Measurements from ENCODE around the gene FXR2. TPM values are rescaled to one million over a fixed set of nuclear protein-coding genes. Genes with fewer than 3 reads are reported as not detected.

Gene FXR2
- total RNA-seq, 1 experiment from 2014 or later: 60.7 TPM

GRCh38 chr17:7651097-7651664 is 36.5 kb upstream of the FXR2 start:
- DNase-seq (ENCODE audit: unreplicated experiment): no peak
- Mint-ChIP-seq H3K36me3 (ENCODE audit: insufficient read depth, unreplicated experiment) (peaks cover 5% of the 10 kb centered on the region), H3K4me1 (ENCODE audit: insufficient read depth, unreplicated experiment) (peaks cover 15% of the 10 kb centered on the region), H3K9me3 (ENCODE audit: unreplicated experiment) (no peaks in the 10 kb centered on the region), H3K4me3 (ENCODE audit: unreplicated experiment) (peak overlapping the region; percentile 71), H3K27me3 (ENCODE audit: insufficient read depth, unreplicated experiment) (peaks cover 58% of the 10 kb centered on the region), H3K27ac (ENCODE audit: low read depth, unreplicated experiment) (no peak overlapping the region)
- ChIA-PET CTCF (interaction anchor here (0.6 to 1.1 kb wide), 5 partner anchors 19 to 37 kb away, joined by 3 to 7 read pairs (median 3); partner anchors contain the start of gene TP53), POLR2A (interaction anchor here (1.9 kb wide), 1 partner anchor 36 kb away, joined by 9 read pairs; the partner anchor contains the start of genes TP53 and WRAP53)
- TF ChIP-seq CTCF (IDR thresholded peaks at IDR 0.05; ENCODE audit: unreplicated experiment): no peak
- intact Hi-C loops (cut with micrococcal nuclease): no loop called here
- no TSS peak for BruUV-seq (replicated peaks)

- Mint-ChIP-seq H3K27ac (ENCODE audit: low read depth, unreplicated experiment) (no peak within 1 kb of the TSS), H3K4me1 (ENCODE audit: insufficient read depth, unreplicated experiment) (peaks cover 15% of the 10 kb centered on the region), H3K4me3 (ENCODE audit: unreplicated experiment) (peak within 1 kb of the TSS; percentile 71), H3K9me3 (ENCODE audit: unreplicated experiment) (no peaks in the 10 kb centered on the region), H3K36me3 (ENCODE audit: insufficient read depth, unreplicated experiment) (peaks cover 5% of the 10 kb centered on the region), H3K27me3 (ENCODE audit: insufficient read depth, unreplicated experiment) (peaks cover 58% of the 10 kb centered on the region)
- CTCF ChIA-PET: interaction anchor here (0.6 to 1.1 kb wide), 7 partner anchors 18 to 210 kb away, joined by 3 to 7 read pairs (median 3); partner anchors contain the start of gene TP53
- no TSS peak for BruUV-seq (replicated peaks)
- DNase-seq (ENCODE audit: unreplicated experiment): peak; percentile 46
- TF ChIP-seq CTCF (IDR thresholded peaks at IDR 0.05; ENCODE audit: unreplicated experiment): no peak
- POLR2A ChIA-PET: interaction anchor here (1.9 kb wide), 1 partner anchor 37 kb away, joined by 9 read pairs; the partner anchor contains the start of genes TP53 and WRAP53
- intact Hi-C loops (cut with micrococcal nuclease): no loop called here
These were observed 35.9 kb upstream of the FXR2 start, which contains the start of gene ATP1B2 for GRCh38 chr17:7650509-7651096. ATP1B2 (plus strand) TSS chr17:7650926; CDS start chr17:7651519, 593 bp downstream.

- no TSS peak for BruUV-seq (replicated peaks)
- no peak overlapping the region for H3K4me3 Mint-ChIP-seq (ENCODE audit: unreplicated experiment)
- POLR2A ChIA-PET: no interaction called here
- no peak for DNase-seq (ENCODE audit: unreplicated experiment)
- TF ChIP-seq CTCF (IDR thresholded peaks at IDR 0.05; ENCODE audit: unreplicated experiment): no peak
- CTCF ChIA-PET: interaction anchor here (1.1 to 1.9 kb wide), 2 partner anchors 11 to 15 kb away, joined by 4 to 11 read pairs; no protein-coding TSS in a partner anchor
- H3K9me3 Mint-ChIP-seq (ENCODE audit: unreplicated experiment): no peaks in the 10 kb centered on the region
- H3K4me1 Mint-ChIP-seq (ENCODE audit: insufficient read depth, unreplicated experiment): peaks cover 21% of the 10 kb centered on the region
- H3K27ac Mint-ChIP-seq (ENCODE audit: low read depth, unreplicated experiment): no peak overlapping the region
- peaks cover 25% of the 10 kb centered on the region for H3K27me3 Mint-ChIP-seq (ENCODE audit: insufficient read depth, unreplicated experiment)
- intact Hi-C loops (cut with micrococcal nuclease): no loop called here
- H3K36me3 Mint-ChIP-seq (ENCODE audit: insufficient read depth, unreplicated experiment): peaks cover 5% of the 10 kb centered on the region
These were observed 32.3 kb upstream of the FXR2 start for GRCh38 chr17:7647018-7647417.

GRCh38 chr17:7646457-7646856 is 31.8 kb upstream of the FXR2 start:
- POLR2A ChIA-PET: no interaction called here
- Mint-ChIP-seq H3K4me1 (ENCODE audit: insufficient read depth, unreplicated experiment) (peaks cover 21% of the 10 kb centered on the region), H3K27me3 (ENCODE audit: insufficient read depth, unreplicated experiment) (peaks cover 19% of the 10 kb centered on the region), H3K27ac (ENCODE audit: low read depth, unreplicated experiment) (no peak overlapping the region), H3K9me3 (ENCODE audit: unreplicated experiment) (no peaks in the 10 kb centered on the region), H3K4me3 (ENCODE audit: unreplicated experiment) (no peak overlapping the region), H3K36me3 (ENCODE audit: insufficient read depth, unreplicated experiment) (peaks cover 5% of the 10 kb centered on the region)
- CTCF ChIA-PET: interaction anchor here (1.9 kb wide), 1 partner anchor 14 kb away, joined by 11 read pairs; no protein-coding TSS in a partner anchor
- intact Hi-C loops (cut with micrococcal nuclease): no loop called here
- TF ChIP-seq CTCF (IDR thresholded peaks at IDR 0.05; ENCODE audit: unreplicated experiment): no peak
- DNase-seq (ENCODE audit: unreplicated experiment): no peak
- BruUV-seq (replicated peaks): no TSS peak

Data from MCF 10A (cell line).